CD4-positive, alpha-beta T cell treated with Interleukin-15 for 4 hours (primary cell): ENCODE measurements around the gene CFLAR.
"Not testable (repeated sequence)": the region's sequence is repeated elsewhere in the genome, so short reads cannot be mapped to it uniquely, and the experiment has no call there.

Experiments used
- DNase-seq: peaks from one replicate; pipeline ENCODE4 v3.0.0-alpha.2; 2020; ENCODE audit warnings: low spot score

Gene CFLAR

GRCh38 chr2:201116115-201116958, at the start of gene CFLAR:
CFLAR (plus strand) TSS chr2:201116164; CDS start chr2:201129866, 13,702 bp downstream.
- DNase-seq = peak; percentile 87

DNA sequence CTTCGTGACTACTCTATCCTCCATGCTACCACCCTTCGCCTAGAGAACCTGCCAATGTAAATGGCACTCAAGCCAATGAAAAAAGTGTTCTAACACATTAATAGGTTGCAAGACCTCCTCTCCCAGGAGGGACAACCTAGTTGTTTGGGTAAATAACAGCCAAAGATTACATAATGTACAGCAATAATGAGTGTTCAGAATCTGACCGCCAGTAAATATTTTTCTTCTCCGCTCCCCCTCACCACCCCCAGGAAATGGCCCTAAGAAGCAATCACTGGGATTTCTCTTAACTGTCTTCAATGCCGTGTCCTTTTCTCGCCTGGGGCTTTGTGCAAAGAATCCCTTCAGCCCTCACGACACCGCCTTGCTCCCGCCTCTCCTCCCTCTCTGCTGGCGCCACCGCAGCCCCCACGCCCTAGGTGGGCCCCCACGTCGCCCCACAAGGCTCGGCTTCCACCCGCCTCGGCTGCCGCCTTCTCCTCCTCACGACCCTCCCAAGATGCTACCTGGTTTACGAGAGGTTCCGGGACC, 45.0 kb upstream of the CFLAR start:
- DNase-seq = peak; percentile 5

GRCh38 chr2:201071479-201072200, 44.3 kb upstream of the CFLAR start, which contains the start of the genes HYCC2 and NDUFB3:
HYCC2 (minus strand) TSS chr2:201071671; CDS start chr2:201024009, 47,662 bp downstream.
NDUFB3 (plus strand) TSS chr2:201072001; CDS start chr2:201078883, 6,882 bp downstream.
- peak; percentile 95 for DNase-seq

DNA sequence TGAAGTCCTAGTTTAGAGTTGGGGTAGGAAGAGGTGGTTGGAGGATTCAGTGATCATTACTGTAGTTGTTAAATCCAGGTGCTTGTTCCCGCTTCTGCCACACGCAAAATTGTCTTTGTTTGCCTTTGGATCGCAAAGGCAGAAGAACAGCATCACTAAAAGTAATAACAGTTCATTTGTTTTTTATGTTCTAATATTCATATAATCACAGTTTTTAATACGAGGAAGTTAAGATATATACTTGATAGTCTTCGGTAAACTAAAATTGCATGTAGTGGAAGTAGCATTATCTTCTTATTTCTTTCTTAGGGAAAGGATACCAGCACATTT, 43.8 kb upstream of the CFLAR start:
- DNase-seq = no peak

DNA sequence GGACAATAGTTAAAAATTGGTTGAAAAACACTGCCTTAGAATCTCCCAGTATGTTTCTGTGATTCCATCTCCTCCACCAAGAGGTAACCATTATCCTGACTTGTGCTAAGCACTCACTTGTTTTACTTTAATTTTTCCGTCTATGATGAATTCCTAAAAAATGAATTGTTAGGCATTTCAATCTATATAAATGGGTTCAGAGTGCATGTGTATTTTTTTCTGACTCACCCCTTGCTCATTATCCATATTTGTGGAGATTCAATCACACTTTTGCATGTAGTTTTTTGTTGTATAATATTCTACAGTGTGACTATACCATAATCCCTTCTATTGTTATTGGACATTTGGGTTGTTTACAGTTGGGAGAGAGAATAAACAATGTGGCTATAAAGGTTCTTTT, 42.9 kb upstream of the CFLAR start:
- DNase-seq = no peak

- DNase-seq = no peak
These were observed 41.0 kb upstream of the CFLAR start for GRCh38 chr2:201074996-201075395.

DNA sequence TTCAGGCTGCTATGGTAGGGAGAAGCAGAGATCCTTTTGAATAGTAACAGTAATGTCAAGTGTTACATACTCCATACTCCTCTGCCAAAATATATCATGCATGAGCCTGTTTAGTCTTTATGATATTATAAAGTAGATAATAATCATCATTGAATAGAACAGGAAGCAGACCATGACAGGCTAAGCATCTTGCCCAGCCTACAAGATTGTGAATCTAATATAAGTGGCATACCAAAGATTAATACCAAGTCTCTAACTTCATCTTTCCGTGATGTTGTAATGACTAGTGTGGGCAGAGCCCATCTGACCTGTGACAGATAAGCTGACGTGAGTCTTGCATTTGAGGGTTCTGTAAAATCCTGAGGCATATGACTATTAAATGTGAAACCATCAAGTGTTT, 31.1 kb upstream of the CFLAR start:
- DNase-seq = no peak

DNA sequence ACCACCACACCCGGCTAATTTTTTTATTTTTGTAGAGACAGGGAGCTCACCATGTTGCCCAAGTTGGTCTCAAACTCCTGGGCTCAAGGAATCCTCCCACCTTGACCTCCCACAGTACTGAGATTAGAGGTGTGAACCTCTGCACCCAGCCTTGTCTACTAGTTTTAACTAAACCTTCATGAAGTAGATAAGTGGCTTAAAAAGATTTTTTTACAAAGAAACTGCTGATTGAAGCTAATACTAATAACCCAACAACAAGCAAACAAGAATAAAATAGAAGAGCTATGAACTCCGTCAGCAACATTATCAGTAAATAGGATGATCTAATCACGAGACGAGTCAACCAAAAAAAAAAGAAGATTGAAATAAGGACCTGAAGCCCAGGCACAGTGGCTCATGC, 25.4 kb upstream of the CFLAR start:
- no peak for DNase-seq

DNA sequence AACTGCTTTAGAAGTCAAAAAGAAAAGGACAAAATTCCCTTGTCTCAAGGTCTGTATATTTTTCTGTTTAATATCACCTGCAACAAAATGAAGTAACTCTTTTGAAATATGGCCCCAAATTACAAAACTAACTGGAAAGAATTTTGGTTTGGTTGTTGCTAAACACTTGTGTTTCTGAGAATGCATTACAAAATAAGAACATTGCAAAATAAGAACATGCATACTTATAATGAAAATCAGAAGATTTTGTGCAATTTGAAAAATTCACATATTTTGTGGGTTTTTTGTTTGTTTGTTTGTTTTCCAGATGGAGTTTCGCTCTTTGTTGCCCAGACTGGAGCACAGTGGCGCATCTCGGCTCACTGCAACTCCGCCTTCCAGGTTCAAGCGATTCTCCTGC, 22.4 kb upstream of the CFLAR start:
- no peak for DNase-seq

DNA sequence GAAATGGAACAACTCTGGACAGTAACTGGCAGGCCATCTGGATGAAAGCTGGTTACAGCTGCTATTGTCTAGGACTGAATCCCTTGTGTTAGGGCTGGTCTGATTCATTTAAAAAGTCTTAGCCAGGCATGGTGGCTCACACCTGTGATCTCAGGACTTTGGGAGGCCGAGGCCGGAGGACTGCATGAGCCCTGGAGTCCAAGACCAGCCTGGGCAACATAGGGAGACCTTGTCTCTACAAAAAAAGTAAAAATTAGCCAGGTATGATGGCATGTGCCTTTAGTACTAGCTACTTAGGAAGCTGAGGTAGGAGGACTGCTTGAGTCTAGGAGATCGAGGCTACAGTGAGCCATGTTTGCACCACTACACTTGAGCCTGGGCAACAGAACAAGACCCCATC, 15.5 kb upstream of the CFLAR start:
- DNase-seq = no peak

DNA sequence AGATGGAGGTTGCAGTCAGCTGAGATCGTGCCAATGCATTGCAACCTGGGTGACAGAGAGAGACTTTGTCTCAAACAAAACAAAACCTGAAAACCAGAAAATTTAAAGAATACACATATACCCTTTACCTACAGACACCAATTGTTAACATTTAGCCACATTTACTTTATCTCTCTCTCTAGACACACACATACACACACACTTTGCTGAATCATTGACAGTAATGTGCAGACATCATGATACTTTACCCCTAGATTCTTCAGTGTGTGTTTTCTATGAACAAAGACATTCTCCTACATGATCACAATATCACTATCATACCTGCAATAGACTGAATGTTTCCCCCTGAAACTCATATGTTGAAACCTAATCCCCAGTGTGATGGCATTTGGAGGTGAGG, 10.2 kb upstream of the CFLAR start:
- DNase-seq = no peak

DNA sequence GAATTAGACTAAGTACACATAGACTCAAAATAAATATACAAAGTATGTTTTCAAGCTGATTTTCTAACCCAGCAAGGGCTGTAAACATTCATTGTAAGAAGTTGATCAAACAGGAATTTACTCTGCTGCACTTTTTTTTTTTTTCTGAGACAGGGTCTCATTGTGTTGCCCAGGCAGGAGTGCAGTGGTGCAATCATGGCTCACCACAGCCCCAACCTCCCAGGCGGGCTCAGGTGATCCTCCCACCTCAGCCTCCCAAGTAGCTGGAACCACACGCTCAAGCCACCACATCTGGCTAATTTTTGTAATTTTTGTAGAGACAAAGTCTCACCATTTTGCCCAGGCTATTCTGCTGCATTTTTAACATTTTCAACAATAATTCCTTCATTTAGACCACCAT, 8.3 kb upstream of the CFLAR start:
- no peak for DNase-seq

- no peak for DNase-seq
These were observed 7.6 kb upstream of the CFLAR start for GRCh38 chr2:201108341-201108740.

- no peak for DNase-seq
These were observed 6.8 kb upstream of the CFLAR start for GRCh38 chr2:201109186-201109585.

DNA sequence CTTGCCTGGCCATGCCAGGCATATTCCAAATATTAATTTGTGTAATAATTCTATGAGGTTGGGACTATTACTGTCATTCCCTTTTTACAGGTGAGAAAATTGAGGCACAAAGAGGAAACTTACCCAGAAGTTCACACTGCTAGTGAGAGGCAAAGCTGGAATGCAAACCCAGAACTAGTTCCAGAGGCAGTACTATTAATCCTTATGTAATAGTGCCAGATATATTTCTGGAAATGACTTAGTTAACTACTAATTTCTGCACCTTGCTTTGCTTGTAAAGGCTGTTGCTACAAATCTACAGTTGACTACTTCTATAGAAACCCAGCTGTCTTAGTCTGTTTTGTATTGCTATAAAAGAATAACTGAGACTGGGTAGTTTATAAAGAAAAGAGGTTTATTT, 5.3 kb upstream of the CFLAR start:
- DNase-seq = no peak

- no peak for DNase-seq
These were observed 4.9 kb upstream of the CFLAR start for GRCh38 chr2:201111096-201111495.

GRCh38 chr2:201114350-201114749, 1.6 kb upstream of the CFLAR start:
- DNase-seq = no peak

- DNase-seq = no peak
These were observed 1.1 kb upstream of the CFLAR start for GRCh38 chr2:201114846-201115245.

- DNase-seq = peak; percentile 78
These were observed 1.2 kb downstream of the CFLAR start for GRCh38 chr2:201116959-201117734.

DNA sequence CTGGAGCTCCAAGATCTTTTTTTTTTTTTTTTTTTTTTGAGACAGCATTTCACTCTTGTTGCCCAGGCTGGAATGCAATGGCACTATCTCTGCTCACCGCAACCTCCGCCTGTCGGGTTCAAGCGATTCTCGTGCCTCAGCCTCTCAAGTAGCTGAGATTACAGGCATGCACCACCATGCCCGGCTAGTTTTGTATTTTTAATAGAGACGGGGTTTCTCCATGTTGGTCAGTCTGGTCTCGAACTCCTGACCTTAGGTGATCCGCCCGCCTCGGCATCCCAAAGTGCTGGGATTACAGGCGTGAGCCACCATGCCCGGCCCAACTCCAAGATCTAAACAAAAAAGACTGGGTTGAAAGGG, 1.8 kb downstream of the CFLAR start:
- not testable (repeated sequence) for DNase-seq

DNA sequence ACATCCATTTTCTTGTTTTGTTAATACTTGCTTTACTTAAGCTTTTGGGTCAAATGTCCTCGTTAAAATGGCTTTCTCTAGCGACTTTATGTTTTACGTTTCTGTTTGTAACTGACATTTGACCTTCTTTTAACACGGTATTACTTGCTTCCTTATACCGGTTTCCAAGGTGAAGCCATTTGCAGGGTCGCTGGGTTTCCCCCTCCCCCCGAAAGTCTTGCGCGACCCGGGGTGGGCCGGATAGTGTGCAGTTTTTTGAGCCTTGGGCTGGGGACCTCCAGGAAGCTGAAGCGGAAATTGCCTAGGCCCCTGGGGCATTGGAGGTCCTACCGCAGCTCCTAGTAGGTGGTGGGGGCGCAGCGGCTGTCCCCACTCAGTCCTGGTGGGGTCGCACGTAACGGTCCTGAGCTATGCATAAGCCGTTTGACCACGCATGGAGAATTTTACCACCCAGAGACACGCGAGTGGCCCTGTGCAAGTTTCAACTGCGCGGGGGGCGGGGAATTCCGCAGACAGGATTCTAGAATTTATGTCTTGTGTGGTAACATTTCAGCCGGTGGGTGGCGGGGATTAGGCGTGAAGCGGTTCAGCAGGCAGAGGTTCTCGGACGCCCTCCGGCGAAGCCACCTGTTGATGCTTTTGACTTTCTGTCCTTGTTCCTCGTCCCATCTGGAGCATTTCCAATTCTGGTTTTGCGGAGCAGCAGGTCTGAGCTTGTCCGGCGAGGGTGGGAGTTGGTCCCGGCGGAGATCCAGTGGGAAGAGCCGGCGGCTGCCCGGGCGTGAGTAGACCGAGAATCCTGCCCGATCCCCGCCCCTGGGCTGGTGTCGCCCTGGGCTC, 2.4 kb downstream of the CFLAR start:
- peak; percentile 91 for DNase-seq
